Adrenal gland (tissue), 5 donors: ENCODE data around the gene COCH.

ENCODE experiments used
- CTCF ChIP-seq, 6 experiments: fragments of 450-650 bp in 4 of 6; fragments of 200-600 bp in 2 of 6; sonication (generic) in 1 of 6; IDR thresholded peaks; 1 replicate in 5 of 6; 2 replicates in 1 of 6; pipeline versions ENCODE4 v1.5.1 to v1.8.0; 2016 to 2021; ENCODE audit warnings: antibody characterized with exemption in 6 of 6, mild to moderate bottlenecking in 2 of 6, moderate library complexity in 1 of 6
- POLR2A ChIP-seq, 2 donors: fragments of 450-650 bp; IDR thresholded peaks; one replicate each; pipeline ENCODE4 v1.6.1; 2017; ENCODE audit warnings: antibody characterized with exemption in 2 of 2, mild to moderate bottlenecking in 2 of 2, moderate library complexity in 1 of 2
- donor health status: DM: no; HTN: no; CAD: no.

GRCh38 chr14:30875788-30876053 is 1.4 kb downstream of the COCH start:
- TF ChIP-seq CTCF (IDR thresholded peaks at IDR 0.05), result no peak
- TF ChIP-seq POLR2A (IDR thresholded peaks at IDR 0.05), result no peak
